GM21515 (cell line): Measurements from ENCODE around the gene NFKB2.

Experiments
- ATAC-seq: cut with Tn5 transposase; IDR thresholded peaks from one replicate; pipeline ENCODE4 v1.9.1; 2021; ENCODE audit not compliant: unreplicated experiment

Gene NFKB2

GRCh38 chr10:102444851-102445250, 49.3 kb downstream of the NFKB2 start:
- no peak for ATAC-seq

- ATAC-seq = peak; percentile 46
These were observed 54.0 kb downstream of the NFKB2 start for GRCh38 chr10:102449321-102450123.

GRCh38 chr10:102450124-102450373, 54.5 kb downstream of the NFKB2 start:
- no peak for ATAC-seq

- peak; percentile 81 for ATAC-seq
These were observed 55.0 kb downstream of the NFKB2 start for GRCh38 chr10:102450374-102451104.

DNA sequence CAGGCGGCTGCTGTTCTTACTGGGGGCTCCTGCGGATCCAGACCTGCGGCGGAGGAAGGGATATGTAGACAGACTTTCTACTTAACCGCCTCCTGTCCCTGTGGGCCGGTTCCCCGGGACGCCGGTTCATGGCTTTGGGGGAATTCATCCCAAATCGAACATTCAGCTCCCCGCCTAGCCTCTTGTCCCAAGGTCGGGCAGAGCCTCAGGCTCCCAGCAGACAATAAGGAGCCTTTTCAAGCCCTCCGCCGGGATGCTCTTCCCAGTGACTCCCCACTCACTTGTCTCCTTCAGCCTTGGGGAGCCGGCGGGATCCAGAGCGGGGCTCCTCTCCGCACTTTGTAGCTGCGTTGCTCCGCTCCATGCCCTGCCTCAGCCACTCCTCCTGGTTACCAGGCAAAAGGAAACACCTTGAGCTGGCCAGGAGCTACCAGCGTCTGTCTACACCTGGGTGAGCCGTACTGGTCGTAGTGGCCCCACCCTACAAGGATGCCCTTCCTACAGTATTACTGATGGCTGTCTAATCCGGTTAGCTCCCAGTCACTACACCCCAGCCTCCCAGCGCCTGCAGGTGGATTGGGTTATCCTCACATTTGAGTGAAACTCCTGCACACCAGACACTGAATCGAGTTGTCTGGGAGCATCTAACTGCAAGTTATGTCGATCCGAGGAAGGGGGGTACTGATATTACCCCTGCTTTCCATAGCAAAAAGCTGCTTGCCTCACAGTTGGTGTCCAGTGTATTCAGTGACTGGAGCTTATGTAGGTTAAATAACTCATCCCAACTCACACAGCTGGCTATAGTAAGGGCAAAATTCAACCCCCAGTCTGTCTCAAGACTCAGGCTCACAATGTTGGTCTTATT, 55.8 kb downstream of the NFKB2 start, which contains the start of gene C10orf95:
Gene C10orf95 (minus strand): TSS at position 439 of the 865 bp plus-strand sequence. CDS start 450 bp downstream, outside the sequence.
- no peak for ATAC-seq
